ENCODE results near the gene RAE1.

The RAE1 gene

DNA sequence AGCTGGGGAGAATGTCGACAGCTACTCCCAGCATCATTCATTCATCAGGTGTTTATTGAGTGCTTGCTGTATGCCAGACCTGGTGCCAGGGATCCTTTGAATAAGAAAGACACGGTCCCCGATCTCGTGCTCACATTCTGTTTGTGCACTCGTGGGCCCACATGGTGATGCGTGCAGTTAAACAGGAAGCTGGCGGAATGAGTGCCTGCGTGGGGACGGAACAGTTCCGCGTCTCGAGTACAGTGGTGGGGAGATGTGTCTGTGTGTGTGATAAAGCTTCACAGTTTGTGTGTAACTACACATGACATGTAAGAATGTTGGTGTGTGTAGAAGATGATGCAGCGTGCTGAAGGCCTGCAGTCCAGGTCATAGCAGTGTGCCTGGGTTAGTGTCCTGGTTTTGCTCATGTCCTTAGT lies 46.6 kb downstream of the RAE1 start:
- peaks cover 100% of the 10 kb centered on the region in 11 experiments for H4K20me1 ChIP-seq
- peaks cover 93 to 99% (median 97%) of the 10 kb centered on the region in 10 experiments for H3K4me1 ChIP-seq
- peaks cover 70 to 100% (median 99%) of the 10 kb centered on the region in 11 experiments for H3K36me3 ChIP-seq
- H3K27ac ChIP-seq, result peak overlapping the region in 10 of 11 experiments; percentile 54 to 98 (median 94); a peak in 21 of 22 replicates
- H3K4me2 ChIP-seq, result peak overlapping the region; percentile 95 to 100 (median 99)
- H3K4me3 ChIP-seq, result peak overlapping the region in 9 of 10 experiments; percentile 35 to 100 (median 93); a peak in 18 of 20 replicates
- H3K9ac ChIP-seq, result peak overlapping the region; percentile 86 to 100 (median 98); a peak in 20 of 22 replicates
- TF ChIP-seq Cebpa-rat (IDR thresholded peaks at IDR 0.05), result no peak
- peaks cover 0 to 8% (median 0%) of the 10 kb centered on the region in 11 experiments; a peak in 6 of 22 replicates for H3K9me3 ChIP-seq (replicated peaks in 1 of 11)
- H3K27me3 ChIP-seq, result no peaks in the 10 kb centered on the region

GRCh38 chr20:57398231-57398821 lies 47.3 kb downstream of the RAE1 start:
- H3K4me1 ChIP-seq, result peaks cover 99 to 100% (median 100%) of the 10 kb centered on the region in 10 experiments

DNA sequence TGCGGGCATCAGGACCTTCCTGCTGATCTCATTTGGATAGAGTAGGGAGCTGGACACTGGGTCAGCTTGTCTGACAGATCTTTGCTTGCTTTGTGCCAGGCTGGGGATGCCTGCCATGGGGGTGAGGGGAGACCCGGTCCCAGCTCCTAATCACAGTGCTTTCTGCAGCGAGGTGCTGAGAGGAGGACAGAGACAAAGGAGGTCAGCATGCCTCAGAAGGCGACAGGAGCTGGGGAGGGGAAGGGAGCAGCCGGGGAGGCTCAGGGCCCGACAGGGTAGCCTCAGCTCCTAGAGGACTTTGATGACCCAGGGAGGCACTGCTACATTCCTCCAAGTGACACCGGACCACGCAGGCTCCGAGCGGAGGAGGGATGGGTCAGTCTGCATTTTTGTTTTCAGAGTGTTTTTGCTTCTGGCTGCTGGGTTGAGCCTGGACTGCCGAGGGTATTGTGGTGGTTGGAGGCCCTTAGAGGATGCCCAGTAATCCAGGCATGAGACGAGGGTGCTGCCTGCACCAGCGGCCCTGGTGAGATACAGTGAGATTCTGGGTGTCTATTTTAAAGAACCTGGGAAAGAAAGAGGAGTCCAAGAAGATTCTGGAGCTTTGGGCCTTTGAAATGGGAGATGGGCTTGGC lies 48.0 kb downstream of the RAE1 start:
- Histone ChIP-seq H3K9ac (peak overlapping the region; percentile 86 to 100 (median 98)), H3K4me2 (peak overlapping the region; percentile 95 to 100 (median 99)), H3K4me1 (peaks cover 92 to 100% (median 100%) of the 10 kb centered on the region in 10 experiments), H3K4me3 (peak overlapping the region; percentile 25 to 100 (median 93); a peak in 19 of 20 replicates), H3K9me3 (replicated peaks in 1 of 11) (no peaks in the 10 kb centered on the region), H3K36me3 (peaks cover 74 to 100% (median 99%) of the 10 kb centered on the region in 11 experiments), H4K20me1 (peaks cover 100% of the 10 kb centered on the region in 11 experiments), H3K27me3 (no peaks in the 10 kb centered on the region), H3K27ac (peak overlapping the region; percentile 37 to 98 (median 93); a peak in 21 of 22 replicates)
- no peak for TF ChIP-seq Cebpa-rat (IDR thresholded peaks at IDR 0.05)

More at GRCh38 chr20:57398231-57398821, 47.3 kb downstream of the RAE1 start:
- H3K36me3 ChIP-seq, result peaks cover 74 to 100% (median 99%) of the 10 kb centered on the region in 11 experiments
- peak overlapping the region; percentile 86 to 100 (median 98) for H3K9ac ChIP-seq
- no peak for TF ChIP-seq Cebpa-rat (IDR thresholded peaks at IDR 0.05)
- H3K27me3 ChIP-seq, result no peaks in the 10 kb centered on the region
- H4K20me1 ChIP-seq, result peaks cover 100% of the 10 kb centered on the region in 11 experiments
- peak overlapping the region; percentile 95 to 100 (median 99) for H3K4me2 ChIP-seq
- peak overlapping the region; percentile 25 to 100 (median 93); a peak in 19 of 20 replicates for H3K4me3 ChIP-seq
- peak overlapping the region; percentile 37 to 98 (median 93); a peak in 21 of 22 replicates for H3K27ac ChIP-seq
- peaks cover 0 to 1% (median 0%) of the 10 kb centered on the region in 11 experiments; a peak in 3 of 22 replicates for H3K9me3 ChIP-seq (replicated peaks in 1 of 11)

DNA sequence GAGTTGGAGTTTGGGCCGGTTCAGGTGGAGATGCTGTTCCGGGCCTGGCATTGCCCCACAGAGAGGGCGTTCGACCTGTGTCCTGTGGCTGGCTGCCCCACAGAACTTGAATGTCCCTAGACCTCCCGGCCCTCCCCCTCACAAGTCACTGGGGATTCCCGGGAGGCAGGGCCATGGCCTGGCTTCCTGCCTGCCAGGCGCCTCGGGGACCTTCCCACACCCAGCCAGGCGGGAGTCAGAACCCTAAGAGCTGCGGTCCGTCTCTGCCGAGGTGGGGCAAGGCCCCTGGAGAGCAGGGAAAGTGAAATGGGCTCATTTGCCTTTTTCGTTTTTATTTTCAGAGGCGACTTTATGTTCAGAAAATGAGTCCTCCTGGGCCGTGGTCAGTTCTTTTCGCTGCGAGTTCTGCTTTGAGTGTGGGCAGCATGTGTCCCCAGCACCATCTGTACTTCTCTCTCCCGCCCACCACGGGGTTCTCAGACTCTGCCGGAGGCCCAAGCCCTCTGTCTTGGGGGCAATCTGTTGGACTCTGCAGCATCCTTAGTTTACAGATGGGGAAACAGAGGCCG lies 48.6 kb downstream of the RAE1 start:
- Histone ChIP-seq H3K9me3 (replicated peaks in 1 of 11) (no peaks in the 10 kb centered on the region), H4K20me1 (peaks cover 100% of the 10 kb centered on the region in 11 experiments), H3K27me3 (no peaks in the 10 kb centered on the region), H3K4me3 (peak overlapping the region; percentile 4 to 100 (median 93); a peak in 18 of 20 replicates), H3K9ac (peak overlapping the region; percentile 40 to 100 (median 98); a peak in 21 of 22 replicates), H3K4me2 (peak overlapping the region; percentile 95 to 100 (median 99)), H3K27ac (peak overlapping the region; percentile 9 to 98 (median 93); a peak in 21 of 22 replicates), H3K36me3 (peaks cover 74 to 100% (median 99%) of the 10 kb centered on the region in 11 experiments), H3K4me1 (peaks cover 86 to 100% (median 100%) of the 10 kb centered on the region in 10 experiments)
- TF ChIP-seq Cebpa-rat (IDR thresholded peaks at IDR 0.05), result no peak

GRCh38 chr20:57400231-57400701 lies 49.2 kb downstream of the RAE1 start:
- Histone ChIP-seq H3K27me3 (no peaks in the 10 kb centered on the region), H3K9ac (peak overlapping the region; percentile 40 to 100 (median 98); a peak in 21 of 22 replicates), H3K4me2 (peak overlapping the region; percentile 95 to 100 (median 99)), H3K4me3 (peak overlapping the region; percentile 4 to 100 (median 93); a peak in 18 of 20 replicates), H3K36me3 (peaks cover 74 to 100% (median 99%) of the 10 kb centered on the region in 11 experiments), H3K4me1 (peaks cover 80 to 100% (median 100%) of the 10 kb centered on the region in 10 experiments), H4K20me1 (peaks cover 100% of the 10 kb centered on the region in 11 experiments), H3K9me3 (replicated peaks in 1 of 11) (no peaks in the 10 kb centered on the region), H3K27ac (peak overlapping the region in 10 of 11 experiments; percentile 54 to 98 (median 94); a peak in 20 of 22 replicates)
- TF ChIP-seq Cebpa-rat (IDR thresholded peaks at IDR 0.05), result no peak

GRCh38 chr20:57400821-57401564 lies 49.9 kb downstream of the RAE1 start:
- Histone ChIP-seq H3K4me1 (peaks cover 72 to 100% (median 100%) of the 10 kb centered on the region in 10 experiments), H3K9ac (peak overlapping the region in 10 of 11 experiments; percentile 87 to 100 (median 98); a peak in 19 of 22 replicates), H3K36me3 (peaks cover 74 to 100% (median 99%) of the 10 kb centered on the region in 11 experiments), H3K9me3 (replicated peaks in 1 of 11) (no peaks in the 10 kb centered on the region; a peak in 1 of 22 replicates), H4K20me1 (peaks cover 100% of the 10 kb centered on the region in 11 experiments), H3K4me2 (peak overlapping the region; percentile 95 to 100 (median 99)), H3K4me3 (peak overlapping the region; percentile 4 to 100 (median 93); a peak in 17 of 20 replicates), H3K27ac (peak overlapping the region in 10 of 11 experiments; percentile 54 to 98 (median 94); a peak in 20 of 22 replicates), H3K27me3 (no peaks in the 10 kb centered on the region)
- TF ChIP-seq Cebpa-rat (IDR thresholded peaks at IDR 0.05), result no peak

- Histone ChIP-seq H3K27me3 (no peaks in the 10 kb centered on the region), H3K4me1 (peaks cover 67 to 100% (median 100%) of the 10 kb centered on the region in 10 experiments), H3K9ac (peak overlapping the region in 10 of 11 experiments; percentile 87 to 100 (median 98); a peak in 18 of 22 replicates), H3K9me3 (replicated peaks in 1 of 11) (no peaks in the 10 kb centered on the region; a peak in 1 of 22 replicates), H4K20me1 (peaks cover 100% of the 10 kb centered on the region in 11 experiments), H3K4me3 (peak overlapping the region in 8 of 10 experiments; percentile 42 to 100 (median 96); a peak in 13 of 20 replicates), H3K4me2 (peak overlapping the region; percentile 95 to 100 (median 99)), H3K36me3 (peaks cover 74 to 100% (median 99%) of the 10 kb centered on the region in 11 experiments), H3K27ac (peak overlapping the region in 10 of 11 experiments; percentile 54 to 98 (median 94); a peak in 19 of 22 replicates)
- no peak for TF ChIP-seq Cebpa-rat (IDR thresholded peaks at IDR 0.05)
These were observed 50.5 kb downstream of the RAE1 start for GRCh38 chr20:57401565-57401918.

Data from BLaER1 treated with 17β-estradiol and CSF1 and Interleukin-3, amounts not matched to agents 10 nM and 100 nM (cell line).